Activated CD8-positive, alpha-beta memory T cell treated with anti-CD3 and anti-CD28 coated beads for 36 hours (primary cell): ENCODE measurements around the gene TRAPPC5. TPM values are rescaled to one million over a fixed set of nuclear protein-coding genes. Genes with fewer than 3 reads are reported as not detected.

Experiments
- CTCF ChIA-PET: fragments of 350-600 bp; sonication (Branson Sonifier 250); formaldehyde crosslinking; loops from one replicate; lab custom pipeline; 2021; ENCODE audit warnings: antibody characterized with exemption; lab: Charles Lee
- POLR2A ChIA-PET: fragments of 350-600 bp; sonication (Branson Sonifier 250); formaldehyde crosslinking; loops from one replicate; lab custom pipeline; 2021; ENCODE audit warnings: antibody characterized with exemption; lab: Charles Lee
- total RNA-seq, 2 experiments: library from RNA; stranded (reverse); gene quantifications; one replicate each; pipeline ENCODE4 v1.2.3, GENCODE V29; 2021

Gene TRAPPC5
- total RNA-seq, 2 experiments from 2014 or later = 71.1 to 73.2 TPM

- CTCF ChIA-PET = interaction anchor here (1.2 to 1.3 kb wide), 2 partner anchors 39 to 40 kb away, joined by 3 read pairs; no protein-coding TSS in a partner anchor
- POLR2A ChIA-PET = interaction anchor here (0.6 kb wide), 1 partner anchor 1255 kb away, joined by 4 read pairs; no protein-coding TSS in a partner anchor
Observed at GRCh38 chr19:7736148-7736547, 55.5 kb downstream of the TRAPPC5 start.

- CTCF ChIA-PET = no interaction called here
- POLR2A ChIA-PET = interaction anchor here (0.7 kb wide), 1 partner anchor 583 kb away, joined by 3 read pairs; no protein-coding TSS in a partner anchor
Observed at GRCh38 chr19:7737215-7737614, 56.6 kb downstream of the TRAPPC5 start.

Other genes starting within 250 kb of the TRAPPC5 start
- gene PEX11G, start 191.8 kb upstream of the TRAPPC5 start, total RNA-seq = 1 to 10 TPM in 1 of 2 experiments, under 1 TPM in 1; 0.67 to 1.3 TPM
- 1 to 10 TPM; 8.9 to 9.0 TPM for gene ZNF358, start 164.7 kb upstream of the TRAPPC5 start, total RNA-seq
- gene MCOLN1, start 158.2 kb upstream of the TRAPPC5 start, total RNA-seq = 10 to 100 TPM; 17.7 to 18.8 TPM
- 100 to 1,000 TPM; 114 to 115 TPM for gene PNPLA6, start 145.1 kb upstream of the TRAPPC5 start, total RNA-seq
- gene CAMSAP3, start 85.0 kb upstream of the TRAPPC5 start, total RNA-seq = under 1 TPM; 0.34 to 0.69 TPM
- gene XAB2, start 51.3 kb upstream of the TRAPPC5 start, total RNA-seq = 10 to 100 TPM; 42.3 to 44.8 TPM
- gene PET100, start 51.0 kb upstream of the TRAPPC5 start, total RNA-seq = 100 to 1,000 TPM in 1 of 2 experiments, 10 to 100 TPM in 1; 99.2 to 100 TPM
- gene PCP2, start 47.1 kb upstream of the TRAPPC5 start, total RNA-seq = not detected
- 10 to 100 TPM; 69.2 to 73.5 TPM for gene STXBP2, start 43.7 kb upstream of the TRAPPC5 start, total RNA-seq
- gene RETN, start 11.8 kb upstream of the TRAPPC5 start, total RNA-seq = not detected
- gene MCEMP1, start 3.7 kb upstream of the TRAPPC5 start, total RNA-seq = not detected
- gene FCER2, start 21.3 kb downstream of the TRAPPC5 start, total RNA-seq = 1 to 10 TPM; 1.8 to 2.5 TPM
- not detected for gene CLEC4G, start 51.3 kb downstream of the TRAPPC5 start, total RNA-seq
- not detected for gene CD209, start 66.7 kb downstream of the TRAPPC5 start, total RNA-seq
- not detected for gene CLEC4M, start 82.4 kb downstream of the TRAPPC5 start, total RNA-seq
- 1 to 10 TPM; 5.3 to 6.0 TPM for gene EVI5L, start 149.4 kb downstream of the TRAPPC5 start, total RNA-seq
- gene PRR36, start 193.6 kb downstream of the TRAPPC5 start, total RNA-seq = under 1 TPM; 0.06 to 0.17 TPM
- gene LRRC8E, start 207.7 kb downstream of the TRAPPC5 start, total RNA-seq = not detected
- 10 to 100 TPM; 34.9 to 35.7 TPM for gene MAP2K7, start 223.0 kb downstream of the TRAPPC5 start, total RNA-seq
- 1 to 10 TPM; 7.6 to 9.3 TPM for gene TGFBR3L, start 234.0 kb downstream of the TRAPPC5 start, total RNA-seq
- gene SNAPC2, start 239.5 kb downstream of the TRAPPC5 start, total RNA-seq = 10 to 100 TPM; 16.4 to 17.3 TPM
- gene CTXN1, start 245.3 kb downstream of the TRAPPC5 start, total RNA-seq = under 1 TPM; 0.69 to 0.91 TPM